ENCODE results near the gene P2RY6. TPM values are rescaled to one million over a fixed set of nuclear protein-coding genes. Genes with fewer than 3 reads are reported as not detected.
A peak's percentile ranks its signal among the peaks of the same experiment; 100 is the strongest.

P2RY6 gene
- total and polyA plus RNA-seq, 12 donors = 0.83 to 13.0 (median 1.8) TPM

DNA sequence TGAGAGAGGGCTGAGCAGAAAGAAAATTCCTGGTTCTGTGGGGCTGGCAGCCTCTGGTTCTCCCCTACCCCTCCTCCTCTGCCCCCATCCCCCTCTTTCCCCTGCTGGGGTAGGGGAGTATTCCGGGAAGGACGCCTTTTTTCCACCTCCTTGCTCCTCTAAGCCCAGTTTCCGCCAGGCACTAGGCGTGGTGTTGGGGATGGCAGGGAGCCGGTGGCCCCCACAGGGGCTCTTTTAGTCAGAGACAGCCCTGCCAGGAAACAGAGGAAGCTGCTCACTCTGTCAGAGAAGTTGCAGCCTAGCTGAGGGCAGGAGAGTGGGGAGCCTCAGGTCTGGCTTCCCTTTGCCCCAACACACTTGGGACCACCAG, 20.4 kb downstream of the P2RY6 start:
- H3K4me1 ChIP-seq = peaks cover 12 to 45% (median 31%) of the 10 kb centered on the region in 9 donors
- DNase-seq (no peak), ATAC-seq (no peak)
- no peaks in the 10 kb centered on the region for H3K27me3 ChIP-seq
- H3K27ac ChIP-seq = peak overlapping the region in 1 of 10 donors; percentile 40
- peaks cover 0 to 11% (median 0%) of the 10 kb centered on the region in 9 donors for H3K36me3 ChIP-seq
- no peak overlapping the region for H3K4me3 ChIP-seq
- 49 to 63% methylated on average over 5 of the region's 5 CpGs for WGBS, 2 donors
- TF ChIP-seq, protein P1, sequence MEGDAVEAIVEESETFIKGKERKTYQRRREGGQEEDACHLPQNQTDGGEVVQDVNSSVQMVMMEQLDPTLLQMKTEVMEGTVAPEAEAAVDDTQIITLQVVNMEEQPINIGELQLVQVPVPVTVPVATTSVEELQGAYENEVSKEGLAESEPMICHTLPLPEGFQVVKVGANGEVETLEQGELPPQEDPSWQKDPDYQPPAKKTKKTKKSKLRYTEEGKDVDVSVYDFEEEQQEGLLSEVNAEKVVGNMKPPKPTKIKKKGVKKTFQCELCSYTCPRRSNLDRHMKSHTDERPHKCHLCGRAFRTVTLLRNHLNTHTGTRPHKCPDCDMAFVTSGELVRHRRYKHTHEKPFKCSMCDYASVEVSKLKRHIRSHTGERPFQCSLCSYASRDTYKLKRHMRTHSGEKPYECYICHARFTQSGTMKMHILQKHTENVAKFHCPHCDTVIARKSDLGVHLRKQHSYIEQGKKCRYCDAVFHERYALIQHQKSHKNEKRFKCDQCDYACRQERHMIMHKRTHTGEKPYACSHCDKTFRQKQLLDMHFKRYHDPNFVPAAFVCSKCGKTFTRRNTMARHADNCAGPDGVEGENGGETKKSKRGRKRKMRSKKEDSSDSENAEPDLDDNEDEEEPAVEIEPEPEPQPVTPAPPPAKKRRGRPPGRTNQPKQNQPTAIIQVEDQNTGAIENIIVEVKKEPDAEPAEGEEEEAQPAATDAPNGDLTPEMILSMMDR (IDR thresholded peaks at IDR 0.05) = no peak
- intact Hi-C loops (cut with DNase I) = loop anchor here in 1 of 10 donors (10.0 kb wide), 2 partner anchors 102 to 108 kb away; no protein-coding TSS in a partner anchor
- no peaks in the 10 kb centered on the region for H3K9me3 ChIP-seq

DNA sequence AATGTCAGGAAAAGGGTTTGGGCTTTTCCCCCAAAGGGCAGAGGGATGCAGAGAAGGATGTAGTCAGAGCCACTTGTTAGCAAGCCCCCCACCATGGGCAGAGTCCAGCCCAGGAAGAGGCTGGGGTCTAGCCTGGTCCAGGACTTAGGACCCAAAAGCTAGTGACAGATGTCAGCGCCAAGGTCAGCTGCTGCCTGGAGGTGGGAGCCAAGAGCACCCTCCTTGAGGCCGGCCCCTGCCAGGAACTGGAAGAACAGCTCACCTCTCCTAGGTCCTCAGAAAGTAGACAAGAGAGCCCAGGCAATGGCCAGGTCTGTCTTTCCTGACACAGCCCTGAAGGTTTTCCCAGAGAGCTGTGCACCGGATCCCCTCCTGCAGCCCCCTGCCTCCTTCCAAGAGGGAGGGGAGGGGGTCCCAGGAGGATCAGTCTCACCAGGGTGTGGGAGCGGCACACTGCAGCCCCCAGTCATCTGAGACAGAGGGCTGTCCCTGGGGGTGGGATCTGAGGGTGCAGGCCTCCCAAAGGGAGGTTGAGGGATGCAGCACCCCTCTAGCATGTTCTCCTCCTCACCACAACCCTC, 21.3 kb downstream of the P2RY6 start:
- no peak for DNase-seq
- intact Hi-C loops (cut with DNase I) = loop anchor here in 1 of 10 donors (10.0 kb wide), 2 partner anchors 101 to 109 kb away; no protein-coding TSS in a partner anchor
- H3K36me3 ChIP-seq = peaks cover 0 to 16% (median 0%) of the 10 kb centered on the region in 9 donors
- 94 to 96% methylated on average over 4 of the region's 4 CpGs for WGBS, 2 donors
- TF ChIP-seq, protein P1 (IDR thresholded peaks at IDR 0.05) = no peak
- ATAC-seq = no peak
- H3K4me1 ChIP-seq = peaks cover 11 to 35% (median 22%) of the 10 kb centered on the region in 9 donors
- no peaks in the 10 kb centered on the region for H3K27me3 ChIP-seq
- H3K4me3 ChIP-seq = no peak overlapping the region
- no peaks in the 10 kb centered on the region for H3K9me3 ChIP-seq
- no peak overlapping the region for H3K27ac ChIP-seq

DNA sequence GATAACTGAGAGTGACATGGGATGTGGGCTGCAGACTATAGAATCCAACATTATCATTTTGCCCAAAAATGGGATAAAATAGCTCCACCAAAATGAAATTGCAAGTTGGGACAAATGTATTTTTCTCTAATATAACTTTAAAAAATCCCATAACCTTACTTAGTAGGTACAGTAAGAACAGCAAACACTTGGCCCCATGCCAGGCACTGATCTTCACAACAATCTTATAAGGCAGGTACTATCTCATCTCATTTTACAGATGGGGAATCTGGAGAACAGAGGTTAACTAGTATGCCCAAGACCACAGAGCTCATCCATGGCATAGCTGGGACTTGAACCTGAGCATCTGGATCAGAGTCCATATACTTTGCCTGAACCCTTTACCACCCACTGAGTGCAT, 22.5 kb downstream of the P2RY6 start:
- Histone ChIP-seq H3K4me1 (peaks cover 0 to 24% (median 11%) of the 10 kb centered on the region in 9 donors), H3K27ac (no peak overlapping the region), H3K36me3 (peaks cover 0 to 16% (median 0%) of the 10 kb centered on the region in 9 donors), H3K9me3 (no peaks in the 10 kb centered on the region), H3K27me3 (no peaks in the 10 kb centered on the region), H3K4me3 (no peak overlapping the region)
- TF ChIP-seq, protein P1 (IDR thresholded peaks at IDR 0.05) = no peak
- DNase-seq (no peak), ATAC-seq (no peak)
- intact Hi-C loops (cut with DNase I) = loop anchor here in 4 of 10 donors (1.0 to 10.0 kb wide), 4 partner anchors 41 to 110 kb away; no protein-coding TSS in a partner anchor

DNA sequence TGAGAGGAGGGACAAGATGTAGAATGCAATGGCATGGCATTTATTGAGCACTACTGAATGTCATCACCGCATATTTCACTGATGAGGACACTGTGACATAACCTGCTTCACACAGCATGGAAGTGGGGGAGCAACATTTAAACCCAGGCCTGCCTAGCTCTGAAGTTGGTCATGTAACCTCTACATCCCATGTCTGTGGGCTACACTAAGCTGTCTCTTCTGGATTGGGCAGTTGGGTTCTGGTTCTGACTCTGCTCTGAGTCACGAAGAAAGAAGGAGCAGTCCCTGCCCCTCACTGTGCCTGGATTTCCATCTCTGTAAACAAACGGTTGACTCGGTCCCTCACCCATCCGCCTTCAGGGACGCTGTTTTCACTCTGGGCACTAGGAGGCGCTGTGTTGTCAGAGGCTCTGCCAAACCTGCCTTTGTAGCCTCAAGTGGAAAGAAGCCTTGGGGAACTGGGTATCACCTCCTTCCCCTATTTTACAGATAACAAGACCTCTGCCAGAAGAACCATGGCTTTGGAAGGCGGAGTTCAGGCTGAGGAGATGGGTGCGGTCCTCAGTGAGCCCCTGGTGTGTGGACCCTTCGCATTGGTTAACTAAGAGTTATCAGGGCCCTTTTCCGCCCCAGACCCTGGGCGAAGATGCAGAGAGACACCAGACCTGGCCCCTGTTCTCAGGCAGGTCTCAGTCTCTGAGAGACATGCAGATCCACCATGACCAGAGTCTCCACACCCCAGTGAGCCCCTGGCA, 23.3 kb downstream of the P2RY6 start:
- TF ChIP-seq, protein P1 (IDR thresholded peaks at IDR 0.05) = peak; percentile 58 to 95 (median 89)
- Histone ChIP-seq H3K9me3 (no peaks in the 10 kb centered on the region), H3K36me3 (peaks cover 0 to 16% (median 0%) of the 10 kb centered on the region in 9 donors), H3K27ac (no peak overlapping the region), H3K27me3 (no peaks in the 10 kb centered on the region), H3K4me3 (no peak overlapping the region), H3K4me1 (peaks cover 0 to 19% (median 7%) of the 10 kb centered on the region in 9 donors)
- intact Hi-C loops (cut with DNase I) = loop anchor here in 4 of 10 donors (1.0 to 10.0 kb wide), 4 partner anchors 40 to 111 kb away; no protein-coding TSS in a partner anchor
- DNase-seq (peak; percentile 67 to 73), ATAC-seq (peak in 7 of 8 donors; percentile 18 to 56 (median 46))
- 46 to 48% methylated on average over 12 of the region's 12 CpGs for WGBS, 2 donors

Data from heart right ventricle (tissue), 16 donors.